ENCODE data around the gene USP33. TPM values are rescaled to one million over a fixed set of nuclear protein-coding genes. Genes with fewer than 3 reads are reported as not detected.

Gene USP33
- polyA plus RNA-seq (2013) = 71.1 TPM

- WGBS (ENCODE audit: insufficient coverage) = under 1% methylated on average over 70 of the region's 79 CpGs
- Histone ChIP-seq H3K9me3 (ENCODE audit: control extremely low read depth in 1 of 5, control insufficient read depth in 4 of 5, insufficient read depth in 2 of 5, low read depth in 1 of 5, low read length in 4 of 5) (no peaks in the 10 kb centered on the region), H3K27me3 (replicated peaks in 2 of 5; ENCODE audit: control insufficient read depth in 4 of 5, insufficient read depth in 5 of 5, low read length in 4 of 5) (no peaks in the 10 kb centered on the region), H3K4me1 (ENCODE audit: control extremely low read depth in 1 of 4, control insufficient read depth in 4 of 4, insufficient read depth in 4 of 4, low read length in 3 of 4) (peaks cover 9 to 29% (median 19%) of the 10 kb centered on the region in 4 experiments), H3K4me3 (ENCODE audit: control insufficient read depth in 1 of 7, extremely low read depth in 1 of 7, insufficient read depth in 4 of 7, low read depth in 2 of 7, low read length in 6 of 7) (peak within 1 kb of the TSS; percentile 89 to 100 (median 98)), H3K27ac (ENCODE audit: insufficient read depth in 1 of 2, low read depth in 1 of 2, low read length in 2 of 2, poor library complexity in 1 of 2, severe bottlenecking in 2 of 2) (peak within 1 kb of the TSS; percentile 80 to 95), H3K36me3 (ENCODE audit: control insufficient read depth in 4 of 4, insufficient read depth in 4 of 4, low read length in 3 of 4) (no peaks in the 10 kb centered on the region)
- peak; percentile 79 to 91 (median 90) for DNase-seq
- ChIA-PET POLR2A (interaction anchor here (0.6 to 0.9 kb wide), 2 partner anchors 20 to 54 kb away, joined by 3 to 4 read pairs; partner anchors contain the start of gene MIGA1), CTCF (interaction anchor here (1.1 to 1.5 kb wide), 3 partner anchors 15 to 29 kb away, joined by 3 to 4 read pairs (median 3); no protein-coding TSS in a partner anchor)
Observed at GRCh38 chr1:77759071-77760028, at the start of gene USP33. Gene USP33, minus strand, starts transcription at chr1:77759852. Its CDS starts 18,155 bp downstream, at chr1:77741697.

DNA sequence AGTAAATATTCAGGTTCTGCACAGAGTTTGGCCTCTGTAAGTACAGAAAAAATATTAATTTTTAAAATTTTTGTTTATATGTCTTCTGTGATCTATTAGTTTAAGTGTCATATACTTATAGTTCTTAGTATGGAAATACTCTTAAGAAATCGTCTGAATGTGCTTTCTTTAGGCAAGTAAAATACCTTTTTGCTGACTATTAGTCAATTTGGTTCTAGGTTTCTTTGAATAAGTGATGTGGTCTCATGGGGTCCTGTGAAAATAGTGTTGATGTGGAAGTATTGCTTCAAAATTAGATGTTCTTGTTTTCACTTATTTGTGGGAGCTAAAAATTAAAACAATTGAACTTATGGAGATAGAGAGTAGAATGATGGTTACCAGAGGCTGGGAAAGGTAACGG lies 43.7 kb upstream of the USP33 start:
- H3K27ac ChIP-seq (ENCODE audit: insufficient read depth in 1 of 2, low read depth in 1 of 2, low read length in 2 of 2, poor library complexity in 1 of 2, severe bottlenecking in 2 of 2) = no peak overlapping the region
- ChIA-PET POLR2A (no interaction called here), CTCF (interaction anchor here (1.6 kb wide), 1 partner anchor 22 kb away, joined by 5 read pairs; no protein-coding TSS in a partner anchor)
- WGBS (ENCODE audit: insufficient coverage) = no CpG with 5 or more reads among the region's 2 CpGs
- no peak overlapping the region for H3K4me3 ChIP-seq (ENCODE audit: control insufficient read depth in 1 of 7, extremely low read depth in 1 of 7, insufficient read depth in 4 of 7, low read depth in 2 of 7, low read length in 6 of 7)
- H3K9me3 ChIP-seq (ENCODE audit: control extremely low read depth in 1 of 5, control insufficient read depth in 4 of 5, insufficient read depth in 2 of 5, low read depth in 1 of 5, low read length in 4 of 5) = no peaks in the 10 kb centered on the region
- H3K27me3 ChIP-seq (replicated peaks in 2 of 5; ENCODE audit: control insufficient read depth in 4 of 5, insufficient read depth in 5 of 5, low read length in 4 of 5) = no peaks in the 10 kb centered on the region
- peaks cover 14 to 33% (median 24%) of the 10 kb centered on the region in 4 experiments for H3K36me3 ChIP-seq (ENCODE audit: control insufficient read depth in 4 of 4, insufficient read depth in 4 of 4, low read length in 3 of 4)
- DNase-seq = no peak
- no peaks in the 10 kb centered on the region for H3K4me1 ChIP-seq (ENCODE audit: control extremely low read depth in 1 of 4, control insufficient read depth in 4 of 4, insufficient read depth in 4 of 4, low read length in 3 of 4)

DNA sequence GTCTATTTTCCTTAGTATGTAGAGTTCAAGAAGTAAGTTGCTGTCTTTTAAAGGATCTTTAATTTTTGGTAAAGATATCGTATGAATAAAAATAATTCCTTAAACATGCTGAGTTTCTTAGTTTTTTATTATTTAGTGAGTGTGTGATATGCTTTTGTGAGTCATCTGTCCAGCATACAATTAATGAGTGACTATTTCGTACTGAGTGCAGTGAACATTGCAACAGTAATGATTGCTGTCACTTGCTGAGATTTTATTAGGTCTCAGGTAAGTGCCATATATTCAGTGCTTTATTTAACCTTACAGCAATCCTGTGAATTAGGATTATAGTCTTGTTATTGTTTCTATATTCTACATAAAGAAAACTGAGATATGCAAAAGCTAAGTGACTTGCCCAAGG lies 42.4 kb upstream of the USP33 start:
- DNase-seq = no peak
- Histone ChIP-seq H3K4me3 (ENCODE audit: control insufficient read depth in 1 of 7, extremely low read depth in 1 of 7, insufficient read depth in 4 of 7, low read depth in 2 of 7, low read length in 6 of 7) (no peak overlapping the region), H3K27me3 (replicated peaks in 2 of 5; ENCODE audit: control insufficient read depth in 4 of 5, insufficient read depth in 5 of 5, low read length in 4 of 5) (no peaks in the 10 kb centered on the region), H3K9me3 (ENCODE audit: control extremely low read depth in 1 of 5, control insufficient read depth in 4 of 5, insufficient read depth in 2 of 5, low read depth in 1 of 5, low read length in 4 of 5) (no peaks in the 10 kb centered on the region), H3K36me3 (ENCODE audit: control insufficient read depth in 4 of 4, insufficient read depth in 4 of 4, low read length in 3 of 4) (peaks cover 16 to 29% (median 21%) of the 10 kb centered on the region in 4 experiments), H3K4me1 (ENCODE audit: control extremely low read depth in 1 of 4, control insufficient read depth in 4 of 4, insufficient read depth in 4 of 4, low read length in 3 of 4) (no peaks in the 10 kb centered on the region), H3K27ac (ENCODE audit: insufficient read depth in 1 of 2, low read depth in 1 of 2, low read length in 2 of 2, poor library complexity in 1 of 2, severe bottlenecking in 2 of 2) (no peak overlapping the region)
- ChIA-PET CTCF (no interaction called here), POLR2A (no interaction called here)
- WGBS (ENCODE audit: insufficient coverage) = 100% methylated on average over 1 of the region's 2 CpGs

DNA sequence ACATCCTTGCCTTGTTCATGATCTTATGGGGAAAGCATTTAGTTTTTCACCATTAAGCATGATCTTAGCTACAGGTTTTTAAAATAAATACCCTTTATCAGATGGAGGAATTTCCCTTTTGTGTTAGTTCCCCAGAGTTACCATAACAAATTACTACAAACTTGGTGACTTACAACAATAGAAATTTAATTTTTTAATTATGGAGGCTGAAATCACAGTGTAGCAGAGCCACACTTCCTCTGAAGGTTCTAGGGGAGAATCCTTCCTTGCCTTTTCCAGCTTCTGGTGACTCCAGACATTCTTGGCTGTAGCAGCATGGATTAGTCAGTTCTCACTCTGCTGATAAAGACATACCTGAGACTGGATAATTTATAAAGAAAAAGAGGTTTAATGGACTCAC lies 38.3 kb upstream of the USP33 start:
- no peak for DNase-seq
- Histone ChIP-seq H3K36me3 (ENCODE audit: control insufficient read depth in 4 of 4, insufficient read depth in 4 of 4, low read length in 3 of 4) (peaks cover 14 to 28% (median 22%) of the 10 kb centered on the region in 4 experiments), H3K27ac (ENCODE audit: insufficient read depth in 1 of 2, low read depth in 1 of 2, low read length in 2 of 2, poor library complexity in 1 of 2, severe bottlenecking in 2 of 2) (no peak overlapping the region), H3K4me3 (ENCODE audit: control insufficient read depth in 1 of 7, extremely low read depth in 1 of 7, insufficient read depth in 4 of 7, low read depth in 2 of 7, low read length in 6 of 7) (no peak overlapping the region), H3K4me1 (ENCODE audit: control extremely low read depth in 1 of 4, control insufficient read depth in 4 of 4, insufficient read depth in 4 of 4, low read length in 3 of 4) (no peaks in the 10 kb centered on the region), H3K9me3 (ENCODE audit: control extremely low read depth in 1 of 5, control insufficient read depth in 4 of 5, insufficient read depth in 2 of 5, low read depth in 1 of 5, low read length in 4 of 5) (no peaks in the 10 kb centered on the region), H3K27me3 (replicated peaks in 2 of 5; ENCODE audit: control insufficient read depth in 4 of 5, insufficient read depth in 5 of 5, low read length in 4 of 5) (no peaks in the 10 kb centered on the region)
- ChIA-PET POLR2A (no interaction called here), CTCF (interaction anchor here (1.0 kb wide), 1 partner anchor 13 kb away, joined by 3 read pairs; no protein-coding TSS in a partner anchor)

DNA sequence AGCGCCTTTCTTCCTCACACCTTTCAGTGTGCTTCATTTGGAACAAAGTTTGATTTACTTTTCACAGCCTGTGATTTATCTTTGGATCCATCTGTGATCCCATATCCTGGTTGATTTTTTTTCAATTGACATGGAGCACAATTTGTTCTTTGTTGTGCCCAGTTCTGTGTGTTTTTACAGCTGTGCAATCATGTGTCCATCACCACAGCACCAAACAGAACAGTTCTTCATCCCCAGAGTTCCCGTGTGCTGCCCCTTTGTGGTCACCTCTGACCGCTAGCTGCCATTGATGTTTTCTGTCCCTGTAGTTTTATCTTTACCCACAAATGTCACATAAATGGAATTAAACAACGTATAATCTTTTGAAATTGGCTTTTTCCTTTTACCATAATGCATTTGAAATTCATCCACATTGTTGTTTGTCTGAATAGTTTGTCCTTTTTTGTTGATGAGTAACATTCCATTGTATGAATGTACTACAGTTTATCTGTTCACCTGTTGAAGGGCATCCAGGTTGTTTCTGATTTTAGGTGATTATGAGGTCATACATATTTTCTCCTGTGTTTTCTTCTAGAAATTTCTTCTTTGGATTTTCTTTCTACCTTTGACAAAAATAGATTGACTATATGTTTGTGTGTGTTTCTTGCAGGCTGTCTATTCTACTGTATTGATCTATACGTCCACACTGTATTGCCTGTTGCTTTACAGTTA lies 37.2 kb upstream of the USP33 start:
- Histone ChIP-seq H3K27ac (ENCODE audit: insufficient read depth in 1 of 2, low read depth in 1 of 2, low read length in 2 of 2, poor library complexity in 1 of 2, severe bottlenecking in 2 of 2) (no peak overlapping the region), H3K36me3 (ENCODE audit: control insufficient read depth in 4 of 4, insufficient read depth in 4 of 4, low read length in 3 of 4) (peaks cover 8 to 32% (median 16%) of the 10 kb centered on the region in 4 experiments), H3K27me3 (replicated peaks in 2 of 5; ENCODE audit: control insufficient read depth in 4 of 5, insufficient read depth in 5 of 5, low read length in 4 of 5) (no peaks in the 10 kb centered on the region), H3K4me3 (ENCODE audit: control insufficient read depth in 1 of 7, extremely low read depth in 1 of 7, insufficient read depth in 4 of 7, low read depth in 2 of 7, low read length in 6 of 7) (no peak overlapping the region), H3K4me1 (ENCODE audit: control extremely low read depth in 1 of 4, control insufficient read depth in 4 of 4, insufficient read depth in 4 of 4, low read length in 3 of 4) (no peaks in the 10 kb centered on the region), H3K9me3 (ENCODE audit: control extremely low read depth in 1 of 5, control insufficient read depth in 4 of 5, insufficient read depth in 2 of 5, low read depth in 1 of 5, low read length in 4 of 5) (no peaks in the 10 kb centered on the region)
- 90% methylated on average over 3 of the region's 5 CpGs for WGBS (ENCODE audit: insufficient coverage)
- no peak for DNase-seq
- CTCF ChIA-PET = interaction anchor here (0.8 kb wide), 1 partner anchor 17 kb away, joined by 3 read pairs; the partner anchor contains the start of gene MIGA1
- POLR2A ChIA-PET = interaction anchor here (0.6 kb wide), 1 partner anchor 107 kb away, joined by 5 read pairs; no protein-coding TSS in a partner anchor

DNA sequence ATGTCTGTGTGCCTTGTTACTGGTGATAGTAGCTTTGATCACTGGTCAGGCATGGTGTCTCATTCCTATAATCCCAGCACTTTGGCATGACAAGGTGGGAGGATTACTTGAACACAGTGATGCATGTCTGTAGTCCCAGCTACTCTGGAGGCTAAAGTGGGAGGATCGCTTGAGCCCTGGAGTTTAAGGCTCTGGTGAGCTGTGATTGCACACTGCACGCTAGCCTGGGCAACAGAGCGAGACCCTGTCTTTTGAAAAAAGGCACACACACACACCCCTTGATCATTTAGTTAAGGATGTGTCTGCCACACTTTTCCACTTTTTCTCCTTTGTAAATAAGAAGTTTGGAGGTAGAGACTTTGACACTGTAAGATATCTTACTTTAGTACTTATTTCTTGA lies 34.9 kb upstream of the USP33 start:
- Histone ChIP-seq H3K4me1 (ENCODE audit: control extremely low read depth in 1 of 4, control insufficient read depth in 4 of 4, insufficient read depth in 4 of 4, low read length in 3 of 4) (no peaks in the 10 kb centered on the region), H3K9me3 (ENCODE audit: control extremely low read depth in 1 of 5, control insufficient read depth in 4 of 5, insufficient read depth in 2 of 5, low read depth in 1 of 5, low read length in 4 of 5) (no peaks in the 10 kb centered on the region), H3K27ac (ENCODE audit: insufficient read depth in 1 of 2, low read depth in 1 of 2, low read length in 2 of 2, poor library complexity in 1 of 2, severe bottlenecking in 2 of 2) (no peak overlapping the region), H3K4me3 (ENCODE audit: control insufficient read depth in 1 of 7, extremely low read depth in 1 of 7, insufficient read depth in 4 of 7, low read depth in 2 of 7, low read length in 6 of 7) (no peak overlapping the region), H3K36me3 (ENCODE audit: control insufficient read depth in 4 of 4, insufficient read depth in 4 of 4, low read length in 3 of 4) (peaks cover 8 to 32% (median 22%) of the 10 kb centered on the region in 4 experiments), H3K27me3 (replicated peaks in 2 of 5; ENCODE audit: control insufficient read depth in 4 of 5, insufficient read depth in 5 of 5, low read length in 4 of 5) (no peaks in the 10 kb centered on the region)
- DNase-seq = no peak
- POLR2A ChIA-PET = no interaction called here
- CTCF ChIA-PET = no interaction called here
- WGBS (ENCODE audit: insufficient coverage) = no CpG with 5 or more reads among the region's 3 CpGs
